ENCODE data around the gene DPP4.

DPP4 gene

GRCh38 chr2:162086904-162087303 lies 12.9 kb upstream of the DPP4 start:
- Histone ChIP-seq H3K4me2 (ENCODE audit: insufficient read depth, low read length) (no peak overlapping the region), H3K9me3 (ENCODE audit: insufficient read depth, low read length, severe bottlenecking) (no peaks in the 10 kb centered on the region), H3K79me2 (ENCODE audit: insufficient read depth, low read length) (no peaks in the 10 kb centered on the region), H3K27ac (ENCODE audit: low read length) (no peak overlapping the region), H3K4me3 (ENCODE audit: low read depth in 1 of 2, low read length in 2 of 2) (no peak overlapping the region), H3K36me3 (ENCODE audit: insufficient read depth, low read length) (no peaks in the 10 kb centered on the region), H4K20me1 (ENCODE audit: insufficient read depth, low read length) (no peaks in the 10 kb centered on the region), H2AFZ (ENCODE audit: low read depth, low read length) (no peak overlapping the region), H3K9ac (ENCODE audit: low read depth, low read length) (no peak overlapping the region), H3K4me1 (ENCODE audit: insufficient read depth, low read length) (no peaks in the 10 kb centered on the region), H3K27me3 (ENCODE audit: insufficient read depth, low read length, poor library complexity) (no peaks in the 10 kb centered on the region)
- ATAC-seq (ENCODE audit: insufficient read depth, low read depth) (no peak), DNase-seq (no peak)
- TF ChIP-seq EZH2 (IDR thresholded peaks at IDR 0.05; ENCODE audit: borderline replicate concordance, low read depth, low read length, severe bottlenecking) (no peak), CTCF (IDR thresholded peaks at IDR 0.05; ENCODE audit: borderline replicate concordance, extremely low read depth, low read length, poor library complexity, severe bottlenecking) (no peak)

GRCh38 chr2:162085090-162085891 lies 11.3 kb upstream of the DPP4 start:
- Histone ChIP-seq H3K36me3 (ENCODE audit: insufficient read depth, low read length) (no peaks in the 10 kb centered on the region), H3K4me2 (ENCODE audit: insufficient read depth, low read length) (no peak overlapping the region), H3K4me1 (ENCODE audit: insufficient read depth, low read length) (no peaks in the 10 kb centered on the region), H3K9ac (ENCODE audit: low read depth, low read length) (no peak overlapping the region), H3K4me3 (ENCODE audit: low read depth in 1 of 2, low read length in 2 of 2) (no peak overlapping the region), H2AFZ (ENCODE audit: low read depth, low read length) (no peak overlapping the region), H3K9me3 (ENCODE audit: insufficient read depth, low read length, severe bottlenecking) (no peaks in the 10 kb centered on the region), H3K27ac (ENCODE audit: low read length) (no peak overlapping the region), H4K20me1 (ENCODE audit: insufficient read depth, low read length) (no peaks in the 10 kb centered on the region), H3K27me3 (ENCODE audit: insufficient read depth, low read length, poor library complexity) (no peaks in the 10 kb centered on the region), H3K79me2 (ENCODE audit: insufficient read depth, low read length) (no peaks in the 10 kb centered on the region)
- ATAC-seq (ENCODE audit: insufficient read depth, low read depth) (no peak), DNase-seq (no peak)
- no peak for TF ChIP-seq EZH2 (IDR thresholded peaks at IDR 0.05; ENCODE audit: borderline replicate concordance, low read depth, low read length, severe bottlenecking)
- TF ChIP-seq CTCF (IDR thresholded peaks at IDR 0.05; ENCODE audit: borderline replicate concordance, extremely low read depth, low read length, poor library complexity, severe bottlenecking): no peak

GRCh38 chr2:162084536-162084935 lies 10.5 kb upstream of the DPP4 start:
- H3K4me1 ChIP-seq (ENCODE audit: insufficient read depth, low read length): no peaks in the 10 kb centered on the region

More at GRCh38 chr2:162084536-162084935, 10.5 kb upstream of the DPP4 start:
- ATAC-seq (ENCODE audit: insufficient read depth, low read depth) (no peak), DNase-seq (no peak)
- no peaks in the 10 kb centered on the region for H4K20me1 ChIP-seq (ENCODE audit: insufficient read depth, low read length)
- H3K36me3 ChIP-seq (ENCODE audit: insufficient read depth, low read length): no peaks in the 10 kb centered on the region
- no peaks in the 10 kb centered on the region for H3K79me2 ChIP-seq (ENCODE audit: insufficient read depth, low read length)
- no peak overlapping the region for H3K9ac ChIP-seq (ENCODE audit: low read depth, low read length)
- no peak overlapping the region for H3K4me2 ChIP-seq (ENCODE audit: insufficient read depth, low read length)
- no peak for TF ChIP-seq CTCF (IDR thresholded peaks at IDR 0.05; ENCODE audit: borderline replicate concordance, extremely low read depth, low read length, poor library complexity, severe bottlenecking)
- no peak for TF ChIP-seq EZH2 (IDR thresholded peaks at IDR 0.05; ENCODE audit: borderline replicate concordance, low read depth, low read length, severe bottlenecking)
- peaks cover 6% of the 10 kb centered on the region for H3K9me3 ChIP-seq (ENCODE audit: insufficient read depth, low read length, severe bottlenecking)
- H2AFZ ChIP-seq (ENCODE audit: low read depth, low read length): no peak overlapping the region
- H3K4me3 ChIP-seq (ENCODE audit: low read depth in 1 of 2, low read length in 2 of 2): no peak overlapping the region
- no peak overlapping the region for H3K27ac ChIP-seq (ENCODE audit: low read length)
- H3K27me3 ChIP-seq (ENCODE audit: insufficient read depth, low read length, poor library complexity): no peaks in the 10 kb centered on the region

Data from DND-41 (cell line).